Measurements from ENCODE around the gene OR2T2.
"Not testable (repeated sequence)": the region's sequence is repeated elsewhere in the genome, so short reads cannot be mapped to it uniquely, and the experiment has no call there.

The OR2T2 gene

GRCh38 chr1:248445399-248445798 is at the start of gene OR2T2:
OR2T2 (plus strand) TSS chr1:248445637; CDS start chr1:248452798, 7,161 bp downstream.
- not testable (repeated sequence) for H3K36me3 ChIP-seq (ENCODE audit: control insufficient read depth, insufficient read depth, low read length); H3K9me3 ChIP-seq (ENCODE audit: control insufficient read depth, low read length); H3K4me1 ChIP-seq (ENCODE audit: control insufficient read depth, insufficient read depth, low read length); H3K27me3 ChIP-seq (ENCODE audit: control insufficient read depth, insufficient read depth, low read length); H3K9ac ChIP-seq (ENCODE audit: low read length); H3K4me3 ChIP-seq (ENCODE audit: low read length)

GRCh38 chr1:248402748-248403147 is 42.7 kb upstream of the OR2T2 start, which contains the start of gene OR2T1:
OR2T1 (plus strand) TSS chr1:248403048; CDS start chr1:248406148, 3,100 bp downstream.
- no peaks in the 10 kb centered on the region for H3K36me3 ChIP-seq (ENCODE audit: control insufficient read depth, insufficient read depth, low read length)
- H3K27me3 ChIP-seq (ENCODE audit: control insufficient read depth, insufficient read depth, low read length): no peaks in the 10 kb centered on the region
- no peak within 1 kb of the TSS for H3K4me3 ChIP-seq (ENCODE audit: low read length)

GRCh38 chr1:248404024-248404423 is 41.4 kb upstream of the OR2T2 start:
- Histone ChIP-seq H3K9ac (ENCODE audit: low read length) (no peak overlapping the region), H3K4me1 (ENCODE audit: control insufficient read depth, insufficient read depth, low read length) (no peaks in the 10 kb centered on the region), H3K9me3 (ENCODE audit: control insufficient read depth, low read length) (no peaks in the 10 kb centered on the region), H3K27me3 (ENCODE audit: control insufficient read depth, insufficient read depth, low read length) (no peaks in the 10 kb centered on the region), H3K4me3 (ENCODE audit: low read length) (no peak overlapping the region), H3K36me3 (ENCODE audit: control insufficient read depth, insufficient read depth, low read length) (no peaks in the 10 kb centered on the region)

More at GRCh38 chr1:248402748-248403147, 42.7 kb upstream of the OR2T2 start, which contains the start of gene OR2T1:
- H3K4me1 ChIP-seq (ENCODE audit: control insufficient read depth, insufficient read depth, low read length): no peaks in the 10 kb centered on the region
- H3K9me3 ChIP-seq (ENCODE audit: control insufficient read depth, low read length): no peaks in the 10 kb centered on the region
- no peak within 1 kb of the TSS for H3K9ac ChIP-seq (ENCODE audit: low read length)

- Histone ChIP-seq H3K9ac (ENCODE audit: low read length) (no peak overlapping the region), H3K4me1 (ENCODE audit: control insufficient read depth, insufficient read depth, low read length) (no peaks in the 10 kb centered on the region), H3K36me3 (ENCODE audit: control insufficient read depth, insufficient read depth, low read length) (no peaks in the 10 kb centered on the region), H3K27me3 (ENCODE audit: control insufficient read depth, insufficient read depth, low read length) (no peaks in the 10 kb centered on the region), H3K9me3 (ENCODE audit: control insufficient read depth, low read length) (no peaks in the 10 kb centered on the region), H3K4me3 (ENCODE audit: low read length) (no peak overlapping the region)
Observed at GRCh38 chr1:248406721-248407692, 38.4 kb upstream of the OR2T2 start.

- Histone ChIP-seq H3K9me3 (ENCODE audit: control insufficient read depth, low read length) (no peaks in the 10 kb centered on the region), H3K27me3 (ENCODE audit: control insufficient read depth, insufficient read depth, low read length) (no peaks in the 10 kb centered on the region), H3K9ac (ENCODE audit: low read length) (no peak overlapping the region), H3K36me3 (ENCODE audit: control insufficient read depth, insufficient read depth, low read length) (no peaks in the 10 kb centered on the region), H3K4me3 (ENCODE audit: low read length) (no peak overlapping the region), H3K4me1 (ENCODE audit: control insufficient read depth, insufficient read depth, low read length) (no peaks in the 10 kb centered on the region)
Observed at GRCh38 chr1:248416226-248416625, 29.2 kb upstream of the OR2T2 start.

- no peak overlapping the region for H3K9ac ChIP-seq (ENCODE audit: low read length)
- H3K4me1 ChIP-seq (ENCODE audit: control insufficient read depth, insufficient read depth, low read length): no peaks in the 10 kb centered on the region
- no peaks in the 10 kb centered on the region for H3K27me3 ChIP-seq (ENCODE audit: control insufficient read depth, insufficient read depth, low read length)
- H3K9me3 ChIP-seq (ENCODE audit: control insufficient read depth, low read length): no peaks in the 10 kb centered on the region
- no peak overlapping the region for H3K4me3 ChIP-seq (ENCODE audit: low read length)
- H3K36me3 ChIP-seq (ENCODE audit: control insufficient read depth, insufficient read depth, low read length): no peaks in the 10 kb centered on the region
Observed at GRCh38 chr1:248417854-248418253, 27.6 kb upstream of the OR2T2 start.

GRCh38 chr1:248421384-248421783 is 24.1 kb upstream of the OR2T2 start:
- Histone ChIP-seq H3K4me1 (ENCODE audit: control insufficient read depth, insufficient read depth, low read length) (no peaks in the 10 kb centered on the region), H3K4me3 (ENCODE audit: low read length) (no peak overlapping the region), H3K36me3 (ENCODE audit: control insufficient read depth, insufficient read depth, low read length) (no peaks in the 10 kb centered on the region), H3K9me3 (ENCODE audit: control insufficient read depth, low read length) (no peaks in the 10 kb centered on the region), H3K9ac (ENCODE audit: low read length) (no peak overlapping the region), H3K27me3 (ENCODE audit: control insufficient read depth, insufficient read depth, low read length) (no peaks in the 10 kb centered on the region)

GRCh38 chr1:248427526-248428191 is 17.8 kb upstream of the OR2T2 start:
- not testable (repeated sequence) for H3K36me3 ChIP-seq (ENCODE audit: control insufficient read depth, insufficient read depth, low read length)

GRCh38 chr1:248428192-248428533 is 17.3 kb upstream of the OR2T2 start:
- H3K27me3 ChIP-seq (ENCODE audit: control insufficient read depth, insufficient read depth, low read length); H3K36me3 ChIP-seq (ENCODE audit: control insufficient read depth, insufficient read depth, low read length); H3K4me1 ChIP-seq (ENCODE audit: control insufficient read depth, insufficient read depth, low read length); H3K9ac ChIP-seq (ENCODE audit: low read length); H3K4me3 ChIP-seq (ENCODE audit: low read length); H3K9me3 ChIP-seq (ENCODE audit: control insufficient read depth, low read length): not testable (repeated sequence)

More at GRCh38 chr1:248427526-248428191, 17.8 kb upstream of the OR2T2 start:
- not testable (repeated sequence) for H3K27me3 ChIP-seq (ENCODE audit: control insufficient read depth, insufficient read depth, low read length); H3K9me3 ChIP-seq (ENCODE audit: control insufficient read depth, low read length); H3K4me1 ChIP-seq (ENCODE audit: control insufficient read depth, insufficient read depth, low read length); H3K9ac ChIP-seq (ENCODE audit: low read length); H3K4me3 ChIP-seq (ENCODE audit: low read length)

- H3K4me1 ChIP-seq (ENCODE audit: control insufficient read depth, insufficient read depth, low read length); H3K4me3 ChIP-seq (ENCODE audit: low read length); H3K9ac ChIP-seq (ENCODE audit: low read length); H3K36me3 ChIP-seq (ENCODE audit: control insufficient read depth, insufficient read depth, low read length); H3K9me3 ChIP-seq (ENCODE audit: control insufficient read depth, low read length); H3K27me3 ChIP-seq (ENCODE audit: control insufficient read depth, insufficient read depth, low read length): not testable (repeated sequence)
Observed at GRCh38 chr1:248431683-248432082, 13.8 kb upstream of the OR2T2 start.

GRCh38 chr1:248432201-248432600 is 13.2 kb upstream of the OR2T2 start:
- not testable (repeated sequence) for H3K9me3 ChIP-seq (ENCODE audit: control insufficient read depth, low read length); H3K36me3 ChIP-seq (ENCODE audit: control insufficient read depth, insufficient read depth, low read length); H3K4me1 ChIP-seq (ENCODE audit: control insufficient read depth, insufficient read depth, low read length); H3K4me3 ChIP-seq (ENCODE audit: low read length); H3K9ac ChIP-seq (ENCODE audit: low read length); H3K27me3 ChIP-seq (ENCODE audit: control insufficient read depth, insufficient read depth, low read length)

- H3K27me3 ChIP-seq (ENCODE audit: control insufficient read depth, insufficient read depth, low read length); H3K9me3 ChIP-seq (ENCODE audit: control insufficient read depth, low read length); H3K4me1 ChIP-seq (ENCODE audit: control insufficient read depth, insufficient read depth, low read length); H3K4me3 ChIP-seq (ENCODE audit: low read length); H3K9ac ChIP-seq (ENCODE audit: low read length); H3K36me3 ChIP-seq (ENCODE audit: control insufficient read depth, insufficient read depth, low read length): not testable (repeated sequence)
Observed at GRCh38 chr1:248433811-248434415, 11.5 kb upstream of the OR2T2 start.
